Neural cell (in vitro differentiated cells): ENCODE data around the gene SLC27A2. TPM values are rescaled to one million over a fixed set of nuclear protein-coding genes. Genes with fewer than 3 reads are reported as not detected.

Experiments
- H2AFZ ChIP-seq: fragments of 200-600, 300-800 bp; sonication (generic), shearing (Covaris generic); 2 replicates; pipeline ENCODE4 v1.6.0; 2014; ENCODE audit warnings: low read depth, mild to moderate bottlenecking, antibody characterized with exemption, low read length, moderate library complexity
- H3F3A ChIP-seq: fragments of 200-600 bp; shearing (Covaris generic); 2 replicates; pipeline ENCODE4 v1.6.1; 2016; ENCODE audit warnings: mild to moderate bottlenecking, moderate library complexity, mixed read lengths, antibody characterized with exemption, low read length; ENCODE audit not compliant: insufficient read depth, poor library complexity, severe bottlenecking
- H3K27ac ChIP-seq: fragments of 200-600, 300-800 bp; sonication (generic), shearing (Covaris generic); 2 replicates; pipeline ENCODE4 v1.5.1; 2014; ENCODE audit warnings: mild to moderate bottlenecking, low read length, moderate library complexity
- H3K27me3 ChIP-seq: fragments of 300-800, 200-600 bp; sonication (generic), shearing (Covaris generic); 2 replicates; pipeline ENCODE4 v1.6.0; 2014; ENCODE audit warnings: mild to moderate bottlenecking, low read depth, low read length, moderate library complexity; ENCODE audit not compliant: insufficient read depth
- H3K36me3 ChIP-seq: fragments of 300-800, 200-600 bp; sonication (generic), shearing (Covaris generic); 2 replicates; pipeline ENCODE4 v1.5.1; 2014; ENCODE audit warnings: mild to moderate bottlenecking, antibody characterized with exemption, low read length, moderate library complexity; ENCODE audit not compliant: insufficient read depth
- H3K4me2 ChIP-seq: fragments of 300-800, 200-600 bp; sonication (generic), shearing (Covaris generic); 2 replicates; pipeline ENCODE4 v1.6.0; 2014; ENCODE audit warnings: mild to moderate bottlenecking, low read length
- H3K4me3 ChIP-seq: fragments of 300-800, 200-600 bp; sonication (generic), shearing (Covaris generic); 2 replicates; pipeline ENCODE4 v1.5.1; 2014; ENCODE audit warnings: mild to moderate bottlenecking, low read length, moderate library complexity
- H3K79me2 ChIP-seq: fragments of 200-600 bp; shearing (Covaris generic); replicated peaks from 2 replicates; pipeline ENCODE4 v1.6.0; 2014; ENCODE audit warnings: mild to moderate bottlenecking, low read length, moderate library complexity; ENCODE audit not compliant: insufficient read depth
- H3K9ac ChIP-seq: fragments of 300-800, 200-600 bp; sonication (generic), shearing (Covaris generic); 2 replicates; pipeline ENCODE4 v1.6.1; 2016; ENCODE audit warnings: mild to moderate bottlenecking, low read length, mixed read lengths
- H3K9me2 ChIP-seq: fragments of 200-600 bp; shearing (Covaris generic); 2 replicates; pipeline ENCODE4 v1.6.1; 2016; ENCODE audit warnings: mild to moderate bottlenecking, low read length, mixed read lengths; ENCODE audit not compliant: insufficient read depth
- H3K9me3 ChIP-seq: fragments of 200-600, 300-800 bp; sonication (generic), shearing (Covaris generic); 2 replicates; pipeline ENCODE4 v1.6.1; 2016; ENCODE audit warnings: mild to moderate bottlenecking, mixed run types, low read length, moderate library complexity, mixed read lengths
- H4K20me1 ChIP-seq: fragments of 200-600 bp; shearing (Covaris generic); 2 replicates; pipeline ENCODE4 v1.6.1; 2016; ENCODE audit warnings: mild to moderate bottlenecking, mixed run types; ENCODE audit not compliant: insufficient read depth
- CTCF ChIP-seq: fragments of 450-650 bp; IDR thresholded peaks from 2 replicates; pipeline ENCODE4 v1.5.1; 2014; ENCODE audit warnings: antibody characterized with exemption, mild to moderate bottlenecking, moderate library complexity; ENCODE audit not compliant: poor library complexity, severe bottlenecking
- EP300 ChIP-seq: fragments of 450-650 bp; conservative IDR thresholded peaks from 2 replicates; pipeline ENCODE4 v1.6.1; 2014; ENCODE audit warnings: antibody characterized with exemption, mild to moderate bottlenecking, moderate library complexity; ENCODE audit not compliant: poor library complexity, severe bottlenecking
- EZH2 ChIP-seq: fragments of 200-600, 300-800 bp; shearing (Covaris generic), sonication (generic); IDR thresholded peaks from 2 replicates; pipeline ENCODE4 v1.6.1; 2014; ENCODE audit warnings: antibody characterized with exemption, low read length, borderline replicate concordance, mild to moderate bottlenecking; ENCODE audit not compliant: insufficient read depth, poor library complexity, severe bottlenecking
- MXI1 ChIP-seq: fragments of 450-650 bp; conservative IDR thresholded peaks from 2 replicates; pipeline ENCODE4 v1.6.1; 2014; ENCODE audit warnings: antibody characterized with exemption, mild to moderate bottlenecking; ENCODE audit not compliant: poor library complexity, severe bottlenecking
- POLR2AphosphoS5 ChIP-seq: IDR thresholded peaks from 2 replicates; pipeline ENCODE4 v1.6.1; 2012
- RAD21 ChIP-seq: fragments of 450-650 bp; conservative IDR thresholded peaks from 2 replicates; pipeline ENCODE4 v1.6.1; 2014; ENCODE audit warnings: antibody characterized with exemption, mild to moderate bottlenecking, moderate library complexity
- REST ChIP-seq: IDR thresholded peaks from 2 replicates; pipeline ENCODE4 v1.6.1; 2012; ENCODE audit warnings: borderline replicate concordance
- SMC3 ChIP-seq: fragments of 450-650 bp; conservative IDR thresholded peaks from 2 replicates; pipeline ENCODE4 v1.6.1; 2014; ENCODE audit warnings: antibody characterized with exemption, mild to moderate bottlenecking, moderate library complexity; ENCODE audit not compliant: poor library complexity
- TAF1 ChIP-seq: IDR thresholded peaks from 2 replicates; pipeline ENCODE4 v1.6.1; 2012; ENCODE audit warnings: low read depth
- polyA plus RNA-seq: library from polyadenylated mRNA; depleted of rRNA; stranded (reverse); fragments of >200 nt; gene quantifications from 2 replicates; pipeline ENCODE4 v1.2.3, GENCODE V29; 2014

SLC27A2 gene
- polyA plus RNA-seq, 1 donor from 2014 or later, result 3.5 TPM

GRCh38 chr15:50135031-50135551 lies 46.9 kb upstream of the SLC27A2 start:
- no peaks in the 10 kb centered on the region for H3K27me3 ChIP-seq
- H3K9ac ChIP-seq, result no peak overlapping the region
- H3K9me3 ChIP-seq, result no peaks in the 10 kb centered on the region
- H2AFZ ChIP-seq, result no peak overlapping the region
- no peaks in the 10 kb centered on the region for H3K79me2 ChIP-seq
- H3K4me3 ChIP-seq, result no peak overlapping the region
- H3K36me3 ChIP-seq, result no peaks in the 10 kb centered on the region
- no peaks in the 10 kb centered on the region for H3F3A ChIP-seq
- H3K9me2 ChIP-seq, result no peaks in the 10 kb centered on the region
- no peaks in the 10 kb centered on the region for H4K20me1 ChIP-seq
- no peak for TF ChIP-seq SMC3
- TF ChIP-seq REST, result no peak
- TF ChIP-seq CTCF, result no peak
- no peak for TF ChIP-seq EZH2
- TF ChIP-seq POLR2AphosphoS5, result no peak
- TF ChIP-seq TAF1, result no peak
- no peak for TF ChIP-seq EP300
- no peak for TF ChIP-seq RAD21
- TF ChIP-seq MXI1, result no peak
- no peak overlapping the region for H3K27ac ChIP-seq
- no peak overlapping the region for H3K4me2 ChIP-seq

GRCh38 chr15:50137330-50137761 lies 44.6 kb upstream of the SLC27A2 start:
- Histone ChIP-seq H4K20me1 (no peaks in the 10 kb centered on the region), H3K27ac (no peak overlapping the region), H3K4me3 (no peak overlapping the region), H2AFZ (no peak overlapping the region), H3F3A (no peaks in the 10 kb centered on the region), H3K79me2 (no peaks in the 10 kb centered on the region), H3K36me3 (no peaks in the 10 kb centered on the region), H3K27me3 (no peaks in the 10 kb centered on the region), H3K9ac (no peak overlapping the region), H3K9me3 (no peaks in the 10 kb centered on the region), H3K4me2 (no peak overlapping the region), H3K9me2 (no peaks in the 10 kb centered on the region)
- TF ChIP-seq EP300 (no peak), EZH2 (no peak), MXI1 (no peak), CTCF (no peak), SMC3 (no peak), RAD21 (no peak), POLR2AphosphoS5 (no peak), REST (no peak), TAF1 (no peak)
